Measurements from ENCODE around the gene MAPKAPK2.

MAPKAPK2 gene

GRCh38 chr1:206722751-206723461, 38.2 kb downstream of the MAPKAPK2 start:
- DNase-seq, result no peak

DNA sequence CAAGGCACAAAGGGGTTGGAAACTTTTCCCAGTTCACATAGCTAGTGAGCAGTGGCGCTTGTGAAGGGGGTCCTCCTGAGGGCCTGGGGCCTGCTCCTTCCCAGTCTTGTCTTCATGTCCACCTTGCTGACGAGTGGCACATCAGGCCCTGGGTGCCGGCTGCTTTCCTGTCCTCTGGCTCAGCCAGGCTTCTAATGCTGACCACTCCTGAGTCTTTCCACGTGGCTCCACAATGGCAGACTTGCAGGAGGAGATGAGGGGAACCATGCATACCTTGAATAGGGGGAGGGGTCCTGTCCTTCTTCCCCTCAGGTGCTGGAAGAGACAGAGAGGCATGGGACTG, 38.7 kb downstream of the MAPKAPK2 start:
- no peak for DNase-seq

DNA sequence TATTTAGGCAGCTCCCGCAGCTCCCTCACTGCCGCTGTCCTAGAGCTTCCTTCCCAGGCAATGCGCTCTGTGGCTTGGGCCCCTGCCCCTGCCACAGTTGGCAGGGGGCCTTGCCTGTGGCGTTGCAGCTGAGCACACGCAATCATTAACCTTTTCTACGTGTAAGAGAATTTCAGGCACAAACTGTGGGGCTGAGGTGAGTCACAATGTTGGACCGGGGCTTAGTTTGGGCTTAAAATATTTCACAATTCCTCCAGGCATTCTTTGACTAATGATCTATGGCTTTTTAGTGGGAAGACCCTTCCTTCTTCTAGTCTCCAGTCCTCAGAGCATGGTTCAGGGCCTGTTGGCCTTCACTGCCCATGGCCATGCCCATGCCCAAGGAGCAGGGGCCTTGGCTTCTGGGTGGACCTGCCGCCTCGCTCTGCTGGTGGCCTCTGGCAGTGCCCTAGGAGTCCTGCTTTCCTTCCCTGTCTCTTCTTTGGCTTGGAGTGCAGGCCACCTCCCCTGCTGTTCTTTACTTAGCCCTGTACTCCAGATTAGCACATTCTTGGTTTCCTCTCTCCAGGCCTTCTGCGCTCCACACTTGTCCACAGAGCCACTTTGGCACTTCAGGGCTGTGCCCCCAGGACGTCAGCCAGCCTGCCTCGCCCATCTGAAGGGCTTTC, 39.2 kb downstream of the MAPKAPK2 start:
- DNase-seq, result peak in 1 of 14 donors; percentile 66

- no peak for DNase-seq
Measured at GRCh38 chr1:206725109-206725963, 40.6 kb downstream of the MAPKAPK2 start.

DNA sequence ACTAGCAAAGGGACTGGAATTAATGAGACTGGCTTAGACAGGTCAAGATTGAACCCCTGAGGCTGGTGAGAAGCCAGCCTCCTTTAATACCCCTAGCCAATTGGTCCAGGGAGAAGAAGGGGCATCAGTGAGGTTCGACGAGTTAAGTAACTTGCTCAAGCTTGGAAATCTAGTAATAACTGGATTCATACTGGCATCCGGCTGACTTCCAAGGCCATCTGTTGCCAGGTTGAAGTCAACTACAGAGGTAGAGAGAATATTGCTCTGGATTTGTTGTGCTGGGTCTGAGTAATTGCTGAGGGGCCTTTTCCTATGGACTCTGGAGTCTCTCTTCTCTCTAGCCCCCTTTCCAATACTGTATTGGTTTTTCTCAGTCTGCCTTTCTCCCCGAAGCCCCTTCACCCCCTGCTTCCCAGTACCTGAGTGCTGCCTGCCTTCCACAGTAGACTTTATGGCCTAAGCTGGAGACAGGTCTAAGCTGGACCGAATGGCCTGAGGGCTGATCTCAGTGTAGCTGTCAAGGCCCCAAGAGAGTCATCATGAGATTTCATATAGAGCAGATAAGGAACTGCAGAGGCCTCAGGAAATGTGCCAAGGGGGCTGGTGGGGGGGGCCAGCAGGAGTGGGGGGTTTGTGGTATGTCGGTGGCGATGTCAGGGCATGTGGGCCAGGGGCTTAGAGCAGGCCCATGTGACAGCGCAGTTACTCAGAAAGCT, 43.4 kb downstream of the MAPKAPK2 start:
- peak in 1 of 14 donors; percentile 18 for DNase-seq

- no peak for DNase-seq
Measured at GRCh38 chr1:206728697-206728987, 43.9 kb downstream of the MAPKAPK2 start.

DNA sequence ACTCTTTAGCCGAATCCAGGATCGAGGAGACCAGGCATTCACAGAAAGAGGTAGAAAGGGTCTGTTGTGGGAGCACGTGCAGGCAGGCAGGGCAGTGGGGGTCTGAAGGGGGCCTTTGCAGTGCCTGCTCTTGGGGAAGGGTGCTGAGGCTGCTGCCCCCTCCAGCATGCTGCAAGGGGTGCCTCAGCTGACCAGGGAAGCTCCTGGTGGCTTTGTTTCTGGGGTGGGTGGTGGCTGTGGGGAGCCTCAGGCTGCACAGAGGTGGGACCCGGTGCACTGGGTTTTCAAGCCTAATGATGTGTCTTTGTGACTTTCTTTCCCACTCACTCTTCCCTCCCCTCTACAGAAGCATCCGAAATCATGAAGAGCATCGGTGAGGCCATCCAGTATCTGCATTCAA, 44.3 kb downstream of the MAPKAPK2 start:
- DNase-seq, result no peak

DNA sequence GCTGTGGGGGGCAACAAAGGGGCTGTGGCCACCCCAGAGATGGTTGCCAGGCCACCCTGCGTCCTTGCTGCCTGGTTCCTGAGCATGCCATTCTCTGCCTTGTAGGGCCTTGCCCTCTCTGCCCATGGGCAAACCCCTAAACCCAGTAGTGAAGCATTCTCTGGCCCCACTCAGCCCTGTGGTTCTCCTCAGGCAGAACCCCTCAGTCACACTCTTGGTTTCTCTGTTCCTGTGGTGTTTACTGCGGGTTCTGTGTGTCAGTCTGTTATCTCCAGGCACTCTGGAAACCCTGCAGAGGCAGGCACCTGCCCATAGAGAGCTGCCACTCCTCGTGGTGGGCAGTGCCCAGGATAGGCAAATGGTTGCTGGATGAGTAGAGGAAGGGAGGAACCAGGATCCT, 44.8 kb downstream of the MAPKAPK2 start:
- DNase-seq, result no peak

- no peak for DNase-seq
Measured at GRCh38 chr1:206732508-206732907, 47.8 kb downstream of the MAPKAPK2 start.

DNA sequence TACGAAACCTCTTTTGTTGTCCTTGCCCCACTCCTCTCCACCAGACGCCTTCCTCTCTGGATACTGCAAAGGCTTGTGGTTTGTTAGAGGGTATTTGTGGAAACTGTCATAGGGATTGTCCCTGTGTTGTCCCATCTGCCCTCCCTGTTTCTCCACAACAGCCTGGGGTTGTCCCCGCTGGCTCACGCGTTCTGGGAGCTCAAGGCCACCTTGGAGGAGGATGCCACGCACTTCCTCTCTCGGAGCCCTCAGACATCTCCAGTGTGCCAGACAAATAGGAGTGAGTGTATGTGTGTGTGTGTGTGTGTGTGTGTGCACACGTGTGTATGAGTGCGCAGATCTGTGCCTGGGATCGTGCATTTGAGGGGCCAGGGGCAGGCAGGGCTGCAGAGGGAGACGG, 48.3 kb downstream of the MAPKAPK2 start:
- no peak for DNase-seq

DNA sequence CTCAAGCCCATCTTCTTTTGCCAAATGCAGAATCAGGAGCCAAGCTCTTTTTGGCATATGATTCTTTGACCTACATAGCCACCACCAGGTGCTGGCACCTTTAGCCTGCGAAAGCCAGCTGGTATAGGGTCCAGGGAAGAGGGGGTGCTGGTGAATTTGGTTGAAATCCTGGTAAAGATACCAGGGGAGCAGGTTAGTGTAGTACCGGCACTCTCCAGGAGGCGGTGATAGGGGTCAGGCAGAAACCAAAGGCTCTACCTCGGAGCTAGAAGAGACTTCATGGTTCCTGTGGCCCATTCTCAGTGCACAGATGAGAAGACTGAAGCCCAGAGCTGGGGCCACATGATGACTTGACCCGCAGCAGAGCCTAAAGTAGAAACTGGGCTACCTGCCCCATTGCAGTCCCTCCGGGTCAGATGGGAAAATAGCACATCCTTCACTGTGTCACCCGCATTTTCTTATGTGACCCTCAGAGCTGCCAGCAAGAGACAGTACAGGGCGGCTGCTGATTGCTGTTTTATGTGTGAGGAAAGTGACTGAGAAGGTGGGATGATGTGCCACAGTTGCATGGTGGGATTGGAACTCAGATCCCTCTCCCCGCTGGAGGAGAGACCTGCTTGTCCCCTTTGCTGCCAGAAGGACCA, 49.9 kb downstream of the MAPKAPK2 start:
- DNase-seq, result peak in 5 of 14 donors; percentile 17 to 54 (median 27)

DNA sequence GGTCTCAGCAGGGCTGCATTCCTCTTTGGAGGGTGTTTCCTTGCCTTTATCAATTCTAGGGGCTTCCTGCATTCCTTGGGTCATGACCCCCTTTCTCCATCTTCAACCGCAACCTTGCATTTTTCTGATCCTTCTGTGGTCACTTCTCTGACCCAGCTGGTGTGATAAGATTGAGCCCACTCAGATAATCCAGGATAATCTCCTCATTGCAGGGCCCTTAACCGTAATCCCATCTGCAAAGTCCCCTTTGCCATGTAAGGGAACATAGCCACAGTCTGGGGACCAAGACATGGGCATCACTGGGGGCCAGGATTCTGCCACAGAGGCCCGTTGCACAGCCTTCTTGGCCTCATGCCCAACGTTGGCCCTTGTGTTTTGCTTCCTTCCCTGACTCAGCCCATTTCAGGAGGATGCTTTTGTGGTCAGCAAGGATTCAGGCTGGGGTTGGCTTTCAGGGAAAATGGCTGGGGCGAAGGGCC, 50.9 kb downstream of the MAPKAPK2 start:
- DNase-seq, result no peak

DNA sequence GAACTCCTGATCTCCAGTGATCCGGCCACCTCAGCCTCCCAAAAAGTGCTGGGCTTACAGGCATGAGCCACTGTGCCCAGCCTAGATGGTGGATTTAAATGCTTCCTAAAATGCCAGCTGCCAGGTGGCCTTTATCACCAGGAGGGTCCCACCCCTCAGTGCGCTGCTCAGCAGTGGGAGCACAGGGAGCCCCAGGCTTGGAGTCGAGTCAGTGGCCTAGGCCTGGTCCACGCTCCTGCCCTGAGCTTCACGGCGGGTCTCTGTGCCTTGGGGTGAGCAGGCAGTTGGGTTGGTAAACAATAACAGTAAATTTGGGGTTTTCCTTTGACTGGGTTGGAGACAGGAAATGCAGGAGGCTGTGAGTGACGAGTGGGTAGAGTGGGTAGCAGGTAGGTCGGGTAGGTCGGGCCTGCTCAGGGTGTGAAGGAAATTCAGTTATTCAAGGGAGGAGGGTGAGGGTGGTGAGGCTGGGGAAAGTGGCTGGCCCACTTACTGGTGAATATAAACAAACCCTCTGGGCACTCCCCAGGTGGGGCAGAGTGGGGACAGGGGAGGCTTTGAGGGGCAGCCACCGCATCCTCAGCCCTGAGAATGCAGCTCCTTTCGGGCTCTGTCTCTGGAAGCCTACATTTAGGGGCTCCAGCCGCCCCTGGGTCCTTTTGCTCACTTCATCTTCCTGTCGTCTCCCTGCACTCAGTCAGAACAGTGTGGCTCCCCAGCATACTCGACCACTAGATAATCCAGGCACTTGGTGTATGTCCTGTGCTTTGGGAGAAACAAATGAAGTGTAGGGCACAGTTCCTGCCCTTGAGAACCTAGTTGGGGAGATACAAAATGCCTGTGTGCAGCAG, 52.4 kb downstream of the MAPKAPK2 start:
- DNase-seq, result no peak

GRCh38 chr1:206737729-206738201, 53.1 kb downstream of the MAPKAPK2 start:
- DNase-seq, result no peak

DNA sequence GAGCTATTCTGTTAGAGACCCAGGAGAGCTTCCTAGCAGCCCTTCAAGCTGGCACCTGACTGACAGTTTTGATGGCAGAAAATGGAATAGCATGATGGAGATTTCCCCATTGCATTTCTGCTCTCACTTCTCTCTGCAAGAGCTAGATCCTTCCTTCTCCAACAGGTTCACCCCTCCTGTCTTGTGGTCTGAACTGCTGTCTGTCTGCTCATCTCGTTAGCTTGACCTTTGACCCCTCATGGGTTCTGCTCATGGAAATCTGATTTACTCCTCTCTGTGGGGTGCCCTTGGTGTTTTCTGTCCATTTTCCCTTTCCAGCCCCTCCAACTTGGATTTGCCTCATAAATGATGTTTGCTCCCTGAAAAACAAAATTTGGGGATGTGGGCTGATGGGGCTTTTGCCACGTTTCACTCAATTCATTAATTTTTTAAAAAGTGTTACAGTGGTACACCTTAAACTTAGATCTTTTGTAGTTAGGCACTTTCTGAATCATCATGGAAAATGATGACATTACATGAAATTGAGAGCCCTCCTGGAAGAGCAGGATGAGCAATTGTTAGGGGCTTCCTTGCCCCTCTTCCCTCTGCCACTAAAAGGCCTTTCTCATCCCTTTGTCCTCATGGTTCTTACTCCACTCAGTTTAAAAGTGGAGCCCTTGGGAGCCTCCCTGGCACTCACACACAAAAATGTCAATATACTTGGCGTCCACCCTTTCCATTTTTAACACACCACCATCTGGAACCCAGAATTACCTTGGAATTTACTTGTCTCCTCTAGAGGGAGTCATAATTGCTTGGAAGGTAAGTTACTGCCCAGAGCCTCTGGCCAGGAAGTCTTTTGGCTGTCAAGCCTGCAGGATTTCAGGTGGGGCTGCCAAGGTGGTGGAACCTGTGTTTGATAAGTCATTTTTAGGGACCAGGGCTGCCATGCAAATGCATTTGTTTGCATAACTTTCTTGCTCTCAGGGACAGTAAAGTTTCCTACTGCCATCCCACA, 54.0 kb downstream of the MAPKAPK2 start:
- peak in 1 of 14 donors; percentile 58 for DNase-seq

DNA sequence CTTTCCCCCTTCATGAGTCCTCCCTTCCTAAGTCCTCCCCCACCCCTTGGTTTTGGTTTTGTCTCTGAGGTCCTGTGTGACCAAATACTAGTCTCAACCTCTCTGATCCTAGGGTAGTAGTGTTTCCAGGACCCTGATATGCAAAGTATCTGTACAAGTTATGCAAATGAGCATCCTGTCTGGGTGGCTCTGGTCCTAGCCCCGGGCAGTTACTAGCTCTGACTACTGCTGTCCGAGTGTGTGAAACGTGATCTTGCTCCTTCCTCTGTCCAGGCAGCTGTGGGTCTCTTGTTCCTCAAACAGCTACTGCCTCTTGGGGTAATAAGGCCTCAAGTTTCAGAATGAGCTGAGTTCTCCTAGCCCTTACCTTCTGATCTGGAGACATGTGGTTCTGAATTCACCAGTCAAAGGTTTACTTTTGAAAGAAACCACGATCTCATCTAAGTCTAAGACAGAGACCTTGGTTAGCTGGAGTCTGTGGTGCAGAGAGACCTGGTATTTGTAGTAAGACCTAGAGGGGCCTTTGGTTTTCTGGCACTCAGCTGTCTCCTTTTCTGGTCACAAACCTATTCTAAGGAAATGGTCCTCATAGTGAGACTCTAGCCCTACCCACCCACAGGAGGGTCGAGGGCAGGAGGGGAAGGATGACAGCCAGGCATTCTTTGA, 54.8 kb downstream of the MAPKAPK2 start:
- peak in 2 of 14 donors; percentile 17 to 41 for DNase-seq

DNA sequence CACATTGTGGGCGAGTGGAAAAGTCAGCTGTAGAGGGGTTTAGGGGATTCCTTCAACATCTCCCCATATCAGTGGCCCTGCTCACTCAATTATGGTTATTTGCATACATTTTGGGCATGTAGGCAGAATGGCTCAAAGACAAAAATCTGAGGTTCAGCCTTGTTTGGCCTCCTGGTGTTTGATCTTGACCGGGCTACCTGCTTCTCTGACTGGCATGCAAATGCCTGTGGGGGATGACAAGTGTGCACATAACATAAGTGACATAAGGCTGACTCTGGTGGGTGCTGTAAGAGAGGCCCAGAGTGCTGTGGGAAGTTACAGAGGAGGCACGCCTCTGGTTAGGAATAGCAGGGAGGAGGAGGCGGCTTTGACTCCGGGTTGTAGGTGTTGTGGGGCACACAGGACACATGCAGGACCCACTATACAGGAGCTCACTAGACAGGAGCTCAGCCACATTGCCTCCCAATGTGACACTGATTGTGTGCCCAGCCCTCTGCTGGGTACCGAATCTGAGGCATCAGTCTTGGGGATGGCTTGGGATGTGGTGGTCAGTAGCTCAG, 56.5 kb downstream of the MAPKAPK2 start:
- DNase-seq, result no peak

DNA sequence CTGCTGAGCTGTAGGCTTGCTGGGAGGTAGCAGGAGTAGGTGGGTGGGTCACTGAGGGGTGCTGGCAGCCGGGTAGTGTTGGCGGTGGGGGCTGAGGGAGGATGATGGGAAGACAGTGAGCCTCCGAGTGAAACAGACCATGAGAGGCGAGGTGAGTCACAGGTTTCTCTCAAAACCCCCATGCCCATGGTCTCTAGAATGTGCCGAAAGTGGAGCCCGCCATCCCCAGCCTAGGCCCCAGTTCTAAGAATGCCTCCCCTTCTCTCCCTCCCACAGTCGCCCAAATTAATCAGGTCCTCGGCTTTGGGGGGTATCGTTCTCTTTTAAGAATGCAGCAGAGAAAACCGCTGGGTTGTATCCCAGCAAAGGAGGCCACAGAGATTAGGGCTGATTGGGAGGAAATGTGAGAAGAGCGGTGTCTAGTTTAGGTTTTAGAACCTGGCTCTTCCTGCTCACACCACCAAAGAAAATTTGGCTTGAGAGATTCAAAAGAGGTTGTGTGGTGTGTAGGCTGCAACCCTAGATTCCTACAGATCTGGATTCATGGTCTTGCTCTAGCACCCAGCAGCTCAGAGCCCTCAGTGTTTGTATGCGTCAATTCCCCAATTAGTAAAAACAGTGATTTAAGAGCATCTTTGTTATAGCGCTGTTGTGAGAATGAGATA, 58.1 kb downstream of the MAPKAPK2 start:
- DNase-seq, result no peak

Measured in C1 segment of cervical spinal cord (tissue), 14 donors.